SU-DHL-6 (cell line): ENCODE results near the gene ZNF264.

Experiments used
- H2AFZ ChIP-seq: fragments of 200-600 bp; sonication (generic); 2 replicates; pipeline ENCODE4 v1.6.1; 2014; ENCODE audit warnings: low read depth, mild to moderate bottlenecking, moderate library complexity, mixed read lengths, antibody characterized with exemption, low read length; ENCODE audit not compliant: severe bottlenecking
- H3F3A ChIP-seq: fragments of 200-600 bp; shearing (Covaris generic); 2 replicates; pipeline ENCODE4 v1.6.0; 2016; ENCODE audit warnings: antibody characterized with exemption, mild to moderate bottlenecking; ENCODE audit not compliant: insufficient read depth
- H3K27ac ChIP-seq: fragments of 200-600 bp; sonication (generic); 2 replicates; pipeline ENCODE4 v1.5.1; 2016; ENCODE audit warnings: low read depth, mild to moderate bottlenecking, low read length, moderate library complexity, mixed read lengths
- H3K27me3 ChIP-seq: fragments of 200-600 bp; sonication (generic), shearing (Covaris generic); 2 replicates; pipeline ENCODE4 v1.6.0; 2014; ENCODE audit warnings: mild to moderate bottlenecking, low read length
- H3K36me3 ChIP-seq: fragments of 200-600 bp; sonication (generic); 2 replicates; pipeline ENCODE4 v1.6.1; 2014; ENCODE audit warnings: mild to moderate bottlenecking, low read length, mixed read lengths
- H3K4me2 ChIP-seq: fragments of 300-600, 200-600 bp; shearing (Covaris generic), sonication (generic); 2 replicates; pipeline ENCODE4 v1.6.0; 2014; ENCODE audit warnings: low read length, low read depth, mild to moderate bottlenecking; ENCODE audit not compliant: poor library complexity, severe bottlenecking
- H3K4me3 ChIP-seq: fragments of 200-600 bp; sonication (generic); 2 replicates; pipeline ENCODE4 v1.5.1; 2014; ENCODE audit warnings: antibody characterized with exemption, low read length, mild to moderate bottlenecking, mixed read lengths; ENCODE audit not compliant: insufficient read depth, poor library complexity, severe bottlenecking
- H3K79me2 ChIP-seq: fragments of 200-600 bp; sonication (generic); 2 replicates; pipeline ENCODE4 v1.6.1; 2014; ENCODE audit warnings: mild to moderate bottlenecking, low read length, moderate library complexity; ENCODE audit not compliant: insufficient read depth
- H3K9ac ChIP-seq: fragments of 200-600 bp; sonication (generic); 2 replicates; pipeline ENCODE4 v1.7.0; 2014; ENCODE audit warnings: mild to moderate bottlenecking, low read length
- H3K9me2 ChIP-seq: fragments of 200-600 bp; sonication (generic); replicated peaks from 2 replicates; pipeline ENCODE4 v1.6.1; 2014; ENCODE audit warnings: low read length; ENCODE audit not compliant: insufficient read depth
- H3K9me3 ChIP-seq: fragments of 200-600 bp; sonication (generic); 2 replicates; pipeline ENCODE4 v1.6.1; 2014; ENCODE audit warnings: low read length, mixed read lengths; ENCODE audit not compliant: insufficient read depth
- H4K20me1 ChIP-seq: fragments of 200-600 bp; sonication (generic); 2 replicates; pipeline ENCODE4 v1.6.1; 2014; ENCODE audit warnings: low read depth, mild to moderate bottlenecking, antibody characterized with exemption, low read length, moderate library complexity, mixed read lengths
- CTCF ChIP-seq: fragments of 200-600 bp; sonication (generic); IDR thresholded peaks from one replicate; pipeline ENCODE4 v1.5.1; 2017; ENCODE audit warnings: antibody characterized with exemption, mild to moderate bottlenecking, low read length, moderate library complexity; ENCODE audit not compliant: insufficient read depth, poor library complexity, severe bottlenecking
- EZH2phosphoT487 ChIP-seq: fragments of 200-600 bp; sonication (generic), shearing (Covaris generic); conservative IDR thresholded peaks from 2 replicates; pipeline ENCODE4 v1.6.1; 2018; ENCODE audit warnings: mild to moderate bottlenecking, antibody characterized with exemption, low read length, moderate library complexity, mixed read lengths

The ZNF264 gene

DNA sequence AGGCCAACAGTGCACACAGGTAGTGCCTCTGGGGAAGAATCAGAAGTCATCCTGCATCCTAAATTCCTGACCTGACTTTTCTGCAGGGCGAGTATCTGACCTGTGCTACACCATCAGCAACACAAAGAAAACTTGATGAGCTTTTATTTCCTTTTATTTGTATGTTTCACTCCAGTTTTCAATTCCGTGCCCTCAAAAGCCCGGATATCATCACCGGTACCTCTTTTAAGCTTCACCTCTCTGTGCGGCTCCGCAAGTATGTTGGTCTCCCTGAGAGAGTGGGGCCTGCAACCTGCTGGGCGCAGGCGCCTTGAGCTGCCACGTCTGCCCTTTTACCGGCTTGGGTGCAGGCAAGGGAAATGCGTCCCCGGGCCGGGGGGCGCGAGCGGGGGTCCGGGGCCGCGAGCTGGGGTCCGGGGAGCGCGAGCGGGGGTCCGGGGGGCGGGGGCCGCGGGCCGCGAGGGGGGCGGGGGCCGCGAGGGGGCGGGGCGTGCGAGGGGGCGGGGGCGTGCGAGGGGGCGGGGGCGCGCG, 19.7 kb upstream of the ZNF264 start:
- Histone ChIP-seq H3K4me3 (no peak overlapping the region), H3K27me3 (no peaks in the 10 kb centered on the region), H3K79me2 (no peaks in the 10 kb centered on the region), H3K36me3 (no peaks in the 10 kb centered on the region), H3K9me3 (no peaks in the 10 kb centered on the region), H3K9me2 (no peaks in the 10 kb centered on the region), H2AFZ (no peak overlapping the region), H3F3A (no peaks in the 10 kb centered on the region), H3K27ac (no peak overlapping the region), H3K9ac (no peak overlapping the region), H4K20me1 (no peaks in the 10 kb centered on the region), H3K4me2 (no peak overlapping the region)
- no peak for TF ChIP-seq EZH2phosphoT487
- no peak for TF ChIP-seq CTCF

GRCh38 chr19:57190301-57190700, 999 bp upstream of the ZNF264 start:
- Histone ChIP-seq H3K9ac (no peak overlapping the region), H3K36me3 (no peaks in the 10 kb centered on the region), H3F3A (no peaks in the 10 kb centered on the region), H2AFZ (no peak overlapping the region), H3K9me3 (peaks cover 18% of the 10 kb centered on the region; the same call in 1 of the 2 replicates), H3K4me2 (no peak overlapping the region), H3K9me2 (no peaks in the 10 kb centered on the region), H4K20me1 (no peaks in the 10 kb centered on the region), H3K79me2 (peaks cover 6% of the 10 kb centered on the region; the same call in 1 of the 2 replicates), H3K27ac (no peak overlapping the region), H3K4me3 (no peak overlapping the region), H3K27me3 (no peaks in the 10 kb centered on the region)
- TF ChIP-seq CTCF (no peak), EZH2phosphoT487 (no peak)

DNA sequence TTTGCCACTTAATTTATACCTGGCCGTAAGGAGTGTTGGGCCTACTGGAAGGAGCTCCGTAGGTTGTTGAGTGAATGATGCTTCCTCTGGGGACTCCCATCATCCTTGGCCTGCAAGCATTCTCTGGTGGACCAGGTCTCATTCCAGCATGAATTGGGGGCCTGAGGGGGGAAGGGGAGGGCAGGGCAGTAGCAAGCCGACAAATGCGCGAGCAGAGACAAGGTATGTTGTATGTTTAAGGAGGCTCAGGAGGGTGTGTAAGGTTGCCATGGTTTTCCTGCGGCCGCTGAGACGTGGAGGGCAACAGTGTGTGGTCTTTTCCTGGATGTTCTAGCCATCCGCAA, 749 bp downstream of the ZNF264 start:
- peak overlapping the region; percentile 38 for H3K4me3 ChIP-seq
- no peaks in the 10 kb centered on the region for H3K36me3 ChIP-seq
- no peaks in the 10 kb centered on the region for H3F3A ChIP-seq
- no peak for TF ChIP-seq EZH2phosphoT487
- TF ChIP-seq CTCF, result no peak
- H3K27ac ChIP-seq, result no peak overlapping the region
- H3K9me3 ChIP-seq, result peaks cover 14% of the 10 kb centered on the region; the same call in 1 of the 2 replicates
- H3K79me2 ChIP-seq, result peaks cover 6% of the 10 kb centered on the region; the same call in 1 of the 2 replicates
- peak overlapping the region; percentile 54 for H3K9ac ChIP-seq
- no peaks in the 10 kb centered on the region for H3K9me2 ChIP-seq
- peak overlapping the region; percentile 43 for H3K4me2 ChIP-seq
- no peaks in the 10 kb centered on the region for H4K20me1 ChIP-seq
- H2AFZ ChIP-seq, result no peak overlapping the region
- no peaks in the 10 kb centered on the region for H3K27me3 ChIP-seq
